Left ventricle myocardium inferior (tissue), 1 donor: ENCODE results near the gene ADAR. TPM values are rescaled to one million over a fixed set of nuclear protein-coding genes. Genes with fewer than 3 reads are reported as not detected.
A peak's percentile ranks its signal among the peaks of the same experiment; 100 is the strongest.

Experiments used
- DNase-seq: peaks from one replicate; pipeline ENCODE4 v3.0.0-alpha.2; 2020
- H3K27ac ChIP-seq: fragments of 200-600 bp; replicated peaks from 2 replicates; pipeline ENCODE4 v1.8.0; 2021
- H3K27me3 ChIP-seq: fragments of 200-600 bp; 2 replicates; pipeline ENCODE4 v1.8.0; 2021; ENCODE audit warnings: low read depth
- H3K36me3 ChIP-seq: fragments of 200-600 bp; 2 replicates; pipeline ENCODE4 v1.8.0; 2021
- H3K4me1 ChIP-seq: fragments of 200-600 bp; 2 replicates; pipeline ENCODE4 v1.8.0; 2021
- H3K4me3 ChIP-seq: fragments of 200-600 bp; 2 replicates; pipeline ENCODE4 v1.8.0; 2021; ENCODE audit warnings: mild to moderate bottlenecking, moderate library complexity
- H3K9me3 ChIP-seq: fragments of 200-600 bp; replicated peaks from 2 replicates; pipeline ENCODE4 v1.8.0; 2021
- intact Hi-C: fragments of 100-400 bp; cut with micrococcal nuclease; formaldehyde crosslinking; loops from one replicate; pipeline ENCODE4 v1.11.0; 2022
- total RNA-seq: library from RNA; stranded (reverse); fragmentation: NEBNext Ultra II Directional; extraction: Animal tissue kit (Norgen Biotek cat#: 25700); gene quantifications from one replicate; pipeline ENCODE4 v1.2.1, GENCODE V29; 2021
- TF ChIP-seq, protein P1 (sequence below): fragments of 200-600 bp; IDR thresholded peaks from 2 replicates; pipeline ENCODE4 v1.8.0; 2021; ENCODE audit warnings: antibody characterized with exemption, mild to moderate bottlenecking, borderline replicate concordance
- donor health status: DM: no; HTN: yes; CAD: no; lungs with severe emphysema.

The ADAR gene
- total RNA-seq, 1 donor from 2014 or later = 55.8 TPM

DNA sequence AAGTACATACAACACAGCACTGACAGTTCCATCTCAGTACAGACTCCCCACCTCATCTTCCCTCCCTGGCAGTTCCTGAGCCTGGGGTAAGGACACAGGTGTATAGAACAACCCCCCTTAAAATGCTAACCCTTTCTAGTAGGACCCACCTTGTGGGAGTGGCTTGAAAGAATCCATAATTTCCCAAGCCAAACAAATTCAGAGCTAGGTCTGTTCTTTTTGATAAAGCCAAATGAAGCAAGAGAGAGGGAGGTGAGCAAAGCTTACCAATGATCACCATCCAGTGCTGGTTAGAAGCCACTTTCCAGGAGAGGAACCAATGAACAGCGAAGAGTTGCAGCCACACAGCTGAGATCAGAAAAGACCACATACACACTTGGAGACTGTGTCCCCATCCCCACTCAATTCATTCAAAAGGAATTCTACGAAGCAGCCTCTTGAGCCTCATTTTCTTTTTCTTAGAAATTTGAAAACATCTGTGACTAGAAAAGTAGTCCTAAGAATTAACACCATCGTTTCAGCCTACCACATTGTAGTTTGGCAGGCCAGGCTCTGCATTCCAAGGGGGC lies 58.7 kb downstream of the ADAR start:
- Histone ChIP-seq H3K27me3 (no peaks in the 10 kb centered on the region), H3K9me3 (no peaks in the 10 kb centered on the region), H3K36me3 (peaks cover 61% of the 10 kb centered on the region), H3K4me1 (peaks cover 41% of the 10 kb centered on the region), H3K4me3 (no peak overlapping the region), H3K27ac (no peak overlapping the region)
- intact Hi-C loops = loop anchor here (5.0 kb wide), 1 partner anchor 67 kb away; no protein-coding TSS in a partner anchor
- TF ChIP-seq, protein P1, sequence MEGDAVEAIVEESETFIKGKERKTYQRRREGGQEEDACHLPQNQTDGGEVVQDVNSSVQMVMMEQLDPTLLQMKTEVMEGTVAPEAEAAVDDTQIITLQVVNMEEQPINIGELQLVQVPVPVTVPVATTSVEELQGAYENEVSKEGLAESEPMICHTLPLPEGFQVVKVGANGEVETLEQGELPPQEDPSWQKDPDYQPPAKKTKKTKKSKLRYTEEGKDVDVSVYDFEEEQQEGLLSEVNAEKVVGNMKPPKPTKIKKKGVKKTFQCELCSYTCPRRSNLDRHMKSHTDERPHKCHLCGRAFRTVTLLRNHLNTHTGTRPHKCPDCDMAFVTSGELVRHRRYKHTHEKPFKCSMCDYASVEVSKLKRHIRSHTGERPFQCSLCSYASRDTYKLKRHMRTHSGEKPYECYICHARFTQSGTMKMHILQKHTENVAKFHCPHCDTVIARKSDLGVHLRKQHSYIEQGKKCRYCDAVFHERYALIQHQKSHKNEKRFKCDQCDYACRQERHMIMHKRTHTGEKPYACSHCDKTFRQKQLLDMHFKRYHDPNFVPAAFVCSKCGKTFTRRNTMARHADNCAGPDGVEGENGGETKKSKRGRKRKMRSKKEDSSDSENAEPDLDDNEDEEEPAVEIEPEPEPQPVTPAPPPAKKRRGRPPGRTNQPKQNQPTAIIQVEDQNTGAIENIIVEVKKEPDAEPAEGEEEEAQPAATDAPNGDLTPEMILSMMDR = no peak
- no peak for DNase-seq

DNA sequence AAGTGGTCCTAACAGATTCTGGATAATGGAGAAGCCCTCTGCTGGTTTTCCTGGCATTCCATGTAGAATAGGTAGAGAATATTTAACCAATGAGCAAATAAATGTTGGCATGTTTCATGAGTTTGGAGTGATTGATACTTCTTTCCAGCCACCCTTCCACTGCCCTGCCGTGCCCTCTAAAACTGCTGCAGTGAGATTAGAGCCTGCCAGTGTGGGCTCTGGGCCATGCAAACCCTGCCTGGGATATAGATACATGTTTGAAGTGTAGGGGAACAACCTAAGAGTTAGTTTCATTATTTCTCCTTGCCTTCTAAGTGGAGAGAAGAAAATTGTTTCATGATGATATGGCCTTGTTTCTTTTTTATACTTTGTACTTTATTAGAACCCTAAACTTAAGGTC lies 60.0 kb downstream of the ADAR start:
- Histone ChIP-seq H3K9me3 (no peaks in the 10 kb centered on the region), H3K4me1 (peaks cover 28% of the 10 kb centered on the region), H3K27ac (peak overlapping the region; percentile 45), H3K27me3 (no peaks in the 10 kb centered on the region), H3K36me3 (peaks cover 48% of the 10 kb centered on the region), H3K4me3 (no peak overlapping the region)
- TF ChIP-seq, protein P1 = no peak
- intact Hi-C loops = loop anchor here (5.0 kb wide), 1 partner anchor 66 kb away; no protein-coding TSS in a partner anchor
- DNase-seq = peak; percentile 55

DNA sequence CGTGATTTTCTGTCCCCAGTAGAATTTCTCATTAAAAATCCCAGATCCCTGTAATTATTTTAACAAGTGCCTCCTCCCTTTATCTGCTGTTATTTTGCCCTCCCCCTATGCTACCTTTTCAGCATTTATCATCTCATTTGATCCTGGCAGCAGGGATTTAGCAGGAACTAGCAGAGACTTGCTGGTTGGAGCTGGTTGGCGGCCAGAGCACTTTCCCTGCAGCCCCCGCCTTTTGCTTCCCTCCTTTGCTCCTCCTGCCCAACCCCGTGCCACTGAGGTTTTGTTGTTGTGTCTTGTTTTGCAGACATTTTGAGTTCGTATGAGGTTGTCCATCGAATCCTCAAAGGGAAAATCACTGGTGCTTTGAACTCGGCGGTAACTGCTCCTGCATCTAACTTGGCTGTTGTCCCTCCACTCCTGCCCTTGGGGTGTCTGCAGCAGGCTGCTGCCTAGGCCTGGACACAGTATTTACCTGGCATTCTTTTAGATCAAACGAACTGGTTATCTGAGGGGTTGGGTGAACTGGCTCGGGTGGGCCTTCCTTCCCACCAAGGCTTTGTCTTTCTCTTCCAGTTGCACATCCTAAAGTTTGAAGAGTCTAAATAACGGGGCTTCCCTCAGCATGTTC lies 60.8 kb downstream of the ADAR start:
- H3K27ac ChIP-seq = peak overlapping the region; percentile 45
- no peaks in the 10 kb centered on the region for H3K9me3 ChIP-seq
- peaks cover 4% of the 10 kb centered on the region for H3K27me3 ChIP-seq
- H3K4me1 ChIP-seq = peaks cover 27% of the 10 kb centered on the region
- no peak overlapping the region for H3K4me3 ChIP-seq
- DNase-seq = no peak
- H3K36me3 ChIP-seq = peaks cover 40% of the 10 kb centered on the region
- TF ChIP-seq, protein P1 = no peak
- intact Hi-C loops = loop anchor here (5.0 kb wide), 1 partner anchor 65 kb away; no protein-coding TSS in a partner anchor

DNA sequence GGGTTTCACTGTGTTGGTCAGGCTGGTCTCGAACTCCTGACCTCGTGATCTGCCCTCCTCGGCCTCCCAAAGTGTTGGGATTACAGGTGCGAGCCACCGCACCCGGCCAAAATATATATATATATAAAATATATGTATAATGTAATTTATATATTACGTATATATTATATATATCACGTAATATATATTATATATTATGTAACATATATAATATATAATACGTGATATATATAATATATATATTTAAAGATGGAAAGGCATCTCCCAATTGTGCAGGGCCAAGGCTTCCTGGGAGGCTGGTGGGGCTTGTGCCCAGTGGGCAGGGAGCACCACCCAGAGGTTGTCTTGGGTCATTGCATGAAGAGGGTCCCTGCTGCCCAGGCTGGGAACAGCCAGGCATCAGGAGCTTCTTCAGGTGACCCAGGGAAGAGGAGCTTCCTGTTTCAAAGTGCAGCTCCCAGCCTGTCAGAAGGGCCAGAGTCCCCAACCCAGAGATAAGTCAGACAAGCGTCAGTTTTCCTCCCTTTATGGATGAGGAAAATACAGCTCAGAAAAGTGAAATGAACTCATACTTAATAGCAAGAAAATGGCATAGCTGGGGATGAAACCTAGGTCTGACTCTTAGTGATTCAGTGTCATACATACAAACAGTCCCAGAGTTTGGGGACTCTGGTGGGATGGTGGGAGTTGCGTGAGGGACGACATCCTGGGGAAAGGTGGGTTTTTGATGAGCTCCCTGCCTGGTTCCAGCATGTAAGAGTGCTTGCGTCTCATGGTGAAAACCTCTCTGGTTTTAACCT lies 61.5 kb downstream of the ADAR start:
- Histone ChIP-seq H3K36me3 (peaks cover 32% of the 10 kb centered on the region), H3K4me1 (peaks cover 27% of the 10 kb centered on the region), H3K27me3 (peaks cover 4% of the 10 kb centered on the region), H3K4me3 (no peak overlapping the region), H3K27ac (no peak overlapping the region), H3K9me3 (no peaks in the 10 kb centered on the region)
- intact Hi-C loops = loop anchor here (5.0 kb wide), 1 partner anchor 64 kb away; no protein-coding TSS in a partner anchor
- TF ChIP-seq, protein P1 = peak; percentile 84
- peak; percentile 37 for DNase-seq

DNA sequence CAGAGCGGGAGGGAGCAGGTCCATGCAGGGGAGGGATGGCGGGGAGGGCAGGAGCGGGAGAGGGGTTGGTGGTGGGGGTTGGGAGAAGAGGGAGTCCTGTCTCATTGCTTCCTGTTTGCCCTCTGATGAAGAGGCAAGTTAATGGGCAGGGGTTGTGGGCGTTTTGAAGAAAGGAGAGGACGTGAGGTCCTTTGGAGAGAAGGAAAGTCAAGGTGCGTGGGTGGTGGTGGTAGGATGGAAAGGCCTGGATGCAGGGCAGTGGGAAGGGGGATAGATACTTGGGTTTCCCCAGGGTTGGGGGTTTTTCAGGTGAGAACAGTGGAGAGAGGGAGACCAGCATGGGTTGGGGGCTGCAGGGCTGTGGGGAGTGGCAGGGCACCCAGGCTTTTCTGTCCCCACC lies 66.8 kb downstream of the ADAR start:
- no peak overlapping the region for H3K4me3 ChIP-seq
- no peaks in the 10 kb centered on the region for H3K36me3 ChIP-seq
- no peak overlapping the region for H3K27ac ChIP-seq
- intact Hi-C loops = no loop called here
- H3K27me3 ChIP-seq = peaks cover 4% of the 10 kb centered on the region
- TF ChIP-seq, protein P1 = no peak
- H3K9me3 ChIP-seq = no peaks in the 10 kb centered on the region
- no peaks in the 10 kb centered on the region for H3K4me1 ChIP-seq
- DNase-seq = no peak
